GM18867 (cell line): ENCODE results near the gene MAGEA9.
"Not testable (repeated sequence)": the region's sequence is repeated elsewhere in the genome, so short reads cannot be mapped to it uniquely, and the experiment has no call there.

ENCODE experiments used
- ATAC-seq: cut with Tn5 transposase; IDR thresholded peaks from one replicate; pipeline ENCODE4 v1.9.1; 2021; ENCODE audit warnings: mild to moderate bottlenecking, moderate library complexity; ENCODE audit not compliant: unreplicated experiment

MAGEA9 gene

DNA sequence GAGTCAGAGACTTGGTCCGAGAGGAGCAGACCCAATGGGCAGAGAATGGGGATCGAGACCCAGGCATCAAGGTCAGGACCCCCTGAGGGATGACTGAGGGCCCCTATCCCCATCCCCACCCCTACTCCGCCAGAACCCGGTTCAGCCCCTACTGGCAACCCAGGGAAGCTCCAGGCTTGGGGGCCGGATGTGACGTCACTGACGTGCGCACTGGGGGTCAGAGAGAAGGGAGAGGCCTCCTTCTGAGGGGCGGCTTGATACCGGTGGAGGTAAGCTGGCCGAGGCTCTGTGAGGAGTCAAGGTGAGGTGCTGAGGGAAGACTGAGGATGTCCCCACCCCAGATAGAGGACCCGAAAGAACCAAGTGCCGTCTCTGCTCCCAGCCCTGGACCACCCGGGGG, at the start of gene MAGEA9:
Gene MAGEA9 (plus strand): TSS at position 204 of the 400 bp plus-strand sequence. CDS start 4,281 bp downstream, outside the sequence.
- ATAC-seq, result not testable (repeated sequence)

- not testable (repeated sequence) for ATAC-seq
Measured at GRCh38 chrX:149742269-149742668, 39.5 kb upstream of the MAGEA9 start.

GRCh38 chrX:149746390-149747007, 35.2 kb upstream of the MAGEA9 start:
- ATAC-seq, result not testable (repeated sequence)

- no peak for ATAC-seq
Measured at GRCh38 chrX:149757206-149758067, 24.3 kb upstream of the MAGEA9 start.

GRCh38 chrX:149758068-149758714, 23.5 kb upstream of the MAGEA9 start:
- no peak for ATAC-seq

DNA sequence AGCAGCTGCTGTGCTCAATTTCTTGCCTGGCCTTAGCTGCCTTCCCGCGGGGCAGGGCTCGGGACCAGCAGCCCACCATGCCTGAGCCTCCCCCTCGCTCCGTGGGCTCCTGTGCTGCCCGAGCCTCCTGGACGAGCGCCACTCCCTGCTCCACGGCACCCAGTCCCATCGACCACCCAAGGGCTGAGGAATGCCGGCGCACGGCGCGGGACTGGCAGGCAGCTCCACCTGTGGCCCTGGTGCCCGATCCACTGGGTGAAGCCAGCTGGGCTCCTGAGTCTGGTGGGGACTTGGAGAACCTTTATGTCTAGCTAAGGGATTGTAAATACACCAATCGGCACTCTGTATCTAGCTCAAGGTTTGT, 23.0 kb upstream of the MAGEA9 start:
- ATAC-seq, result not testable (repeated sequence)

DNA sequence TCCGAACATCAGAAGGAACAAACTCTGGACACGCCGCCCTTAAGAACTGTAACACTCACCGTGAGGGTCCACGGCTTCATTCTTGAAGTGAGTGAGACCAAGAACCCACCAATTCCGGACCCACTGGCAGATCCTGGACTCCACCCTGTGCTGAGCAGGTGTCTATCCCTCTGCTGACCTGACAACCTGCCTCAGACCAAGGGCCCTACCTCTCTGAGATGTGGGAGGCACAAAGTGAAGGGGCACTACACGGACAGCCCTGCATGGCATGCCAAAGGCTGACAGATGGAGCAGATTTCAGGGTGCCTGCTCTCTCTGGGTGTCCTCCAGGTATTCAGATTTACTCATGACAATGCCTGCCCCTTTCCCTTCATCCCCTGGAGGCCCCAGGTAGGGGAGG, 21.9 kb upstream of the MAGEA9 start:
- ATAC-seq, result no peak

DNA sequence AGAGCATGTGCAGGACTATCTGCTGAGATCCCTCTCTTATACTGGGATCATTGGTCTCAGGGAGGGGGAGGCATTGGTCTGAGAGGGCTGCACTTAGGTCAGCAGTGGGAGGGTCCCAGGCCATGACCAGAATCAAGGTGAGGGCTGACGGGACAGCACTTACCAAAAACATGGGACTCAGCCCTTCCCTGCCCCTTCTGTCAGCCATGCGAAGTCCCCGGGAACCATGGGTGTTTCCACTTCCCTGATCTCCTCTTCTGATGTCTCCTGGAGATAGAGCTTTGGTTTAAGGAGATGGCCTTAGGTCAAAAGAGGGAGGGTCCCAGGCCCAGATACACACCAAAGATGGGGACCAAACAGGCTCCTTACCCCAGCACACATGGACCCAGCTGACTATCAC, 20.8 kb upstream of the MAGEA9 start:
- ATAC-seq, result no peak

GRCh38 chrX:149761858-149762674, 19.7 kb upstream of the MAGEA9 start:
- not testable (repeated sequence) for ATAC-seq

DNA sequence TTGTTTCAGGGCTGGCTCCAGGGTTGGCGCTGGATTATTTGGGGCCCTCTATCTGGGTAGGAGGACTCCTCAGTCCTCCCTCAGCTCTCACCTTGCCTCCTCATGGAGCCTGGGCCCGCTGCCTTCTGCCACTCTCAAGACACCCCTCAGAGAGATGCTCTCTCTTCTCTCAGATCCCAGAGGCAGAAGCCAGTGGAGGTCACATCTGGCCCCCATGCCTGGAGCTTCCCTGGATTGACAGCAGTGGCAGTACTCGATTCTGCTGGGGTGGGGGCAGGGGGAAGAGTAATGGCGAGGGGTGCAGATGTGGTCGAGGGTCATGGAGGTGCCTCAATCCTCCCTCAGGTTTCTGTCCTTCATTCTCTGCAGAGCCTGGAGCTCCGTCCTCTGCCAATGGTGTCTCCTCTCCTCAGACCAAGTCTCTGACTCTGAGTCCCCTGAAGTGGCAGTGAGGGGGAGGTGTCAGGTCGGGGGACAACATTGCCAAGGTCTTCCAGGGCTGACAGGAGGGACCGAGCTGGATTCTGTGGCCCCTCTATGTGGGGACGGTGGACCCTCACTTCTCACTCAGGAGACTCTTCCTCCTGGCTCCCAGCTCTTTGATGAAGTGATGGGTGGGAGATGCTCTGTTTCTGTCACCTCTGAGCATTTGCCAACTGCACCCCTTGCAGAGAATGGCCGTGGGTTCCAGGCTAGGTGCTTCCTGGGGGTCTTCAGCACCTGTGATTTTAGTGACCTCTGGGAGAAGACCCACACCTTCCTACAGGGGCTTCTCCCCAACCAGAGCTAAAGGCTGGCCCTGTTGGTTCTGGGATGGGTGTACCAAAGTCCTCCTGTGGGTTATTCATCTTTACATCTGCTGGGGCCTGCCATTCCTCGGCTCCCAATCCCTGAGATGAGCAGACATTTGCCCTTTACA, 18.8 kb upstream of the MAGEA9 start:
- ATAC-seq, result no peak

GRCh38 chrX:149770344-149770743, 11.4 kb upstream of the MAGEA9 start:
- ATAC-seq, result not testable (repeated sequence)

DNA sequence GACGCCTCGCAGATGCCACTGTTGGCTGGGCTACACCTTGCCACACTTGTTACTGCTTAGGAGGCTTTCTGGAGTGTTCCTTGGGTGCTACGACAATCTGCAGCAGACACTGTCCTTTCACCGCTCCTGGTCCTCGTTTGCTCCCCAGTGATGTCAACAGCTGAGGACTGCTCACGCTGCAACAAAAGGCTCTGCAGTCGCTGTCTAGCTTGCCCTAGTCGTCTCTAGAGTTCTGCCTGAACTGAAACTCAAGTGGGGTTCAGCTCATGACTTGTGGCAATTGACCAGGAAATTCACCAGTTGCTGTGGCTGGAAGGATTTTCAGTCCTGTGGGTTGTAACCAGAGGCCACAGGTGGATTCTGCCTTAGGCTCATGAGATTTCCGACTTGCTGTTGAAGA, 8.7 kb upstream of the MAGEA9 start:
- ATAC-seq, result not testable (repeated sequence)

DNA sequence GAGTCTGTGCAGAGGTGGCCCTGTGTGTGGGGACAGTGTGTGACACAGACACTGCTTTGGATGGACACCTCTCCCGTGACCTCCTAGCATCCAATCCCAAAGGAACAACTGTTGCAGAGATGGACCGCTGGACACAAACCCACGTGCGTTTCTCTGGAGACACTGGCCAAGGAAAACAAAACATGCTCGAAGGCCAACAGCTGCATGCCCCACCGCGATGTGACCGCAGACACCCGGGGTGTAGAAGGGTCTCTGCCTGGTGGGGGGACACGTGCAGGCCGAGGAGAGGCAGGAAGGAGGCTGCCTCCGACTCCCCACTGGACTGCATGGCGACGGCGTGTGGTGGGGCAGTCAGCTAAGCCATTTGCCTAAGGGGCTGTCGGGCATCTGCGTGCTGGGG, 8.0 kb upstream of the MAGEA9 start, which contains the start of gene HSFX1:
Gene HSFX1 (plus strand): TSS at position 301 of the 400 bp plus-strand sequence. CDS start 614 bp downstream, outside the sequence.
- ATAC-seq, result not testable (repeated sequence)

GRCh38 chrX:149777999-149778398, 3.7 kb upstream of the MAGEA9 start:
- ATAC-seq, result not testable (repeated sequence)

- ATAC-seq, result peak; percentile 100
Measured at GRCh38 chrX:149795531-149795930, 13.8 kb downstream of the MAGEA9 start.

DNA sequence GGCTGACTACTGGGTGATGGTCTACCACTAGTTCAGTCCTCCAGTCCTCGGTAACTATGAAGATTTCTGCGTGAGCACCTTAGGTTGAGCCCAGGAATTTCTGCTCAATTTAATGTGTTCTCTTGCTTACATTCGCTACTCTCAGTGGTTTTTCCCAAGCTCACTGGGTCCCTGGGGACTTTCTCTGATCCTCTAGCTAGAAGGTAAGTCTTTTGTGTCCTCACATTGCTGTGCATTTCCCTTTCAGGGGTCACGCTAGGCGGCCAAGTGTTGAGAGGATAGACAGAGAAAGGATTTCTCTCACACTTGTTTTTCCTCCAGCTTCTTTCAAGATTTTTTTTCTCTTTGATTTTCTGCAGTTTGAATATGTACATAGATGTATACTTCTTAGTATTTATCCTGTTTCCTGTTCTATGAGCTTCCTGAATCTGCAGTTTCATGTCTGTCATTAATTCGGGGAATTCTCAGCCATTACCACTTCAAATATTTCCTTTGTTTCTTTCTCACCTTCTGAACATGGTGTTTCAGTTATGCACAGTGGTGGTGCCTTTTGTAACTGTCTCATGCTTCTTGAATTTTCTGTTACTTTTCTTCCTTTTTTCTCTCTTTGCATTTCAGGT, 17.5 kb downstream of the MAGEA9 start:
- ATAC-seq, result no peak

DNA sequence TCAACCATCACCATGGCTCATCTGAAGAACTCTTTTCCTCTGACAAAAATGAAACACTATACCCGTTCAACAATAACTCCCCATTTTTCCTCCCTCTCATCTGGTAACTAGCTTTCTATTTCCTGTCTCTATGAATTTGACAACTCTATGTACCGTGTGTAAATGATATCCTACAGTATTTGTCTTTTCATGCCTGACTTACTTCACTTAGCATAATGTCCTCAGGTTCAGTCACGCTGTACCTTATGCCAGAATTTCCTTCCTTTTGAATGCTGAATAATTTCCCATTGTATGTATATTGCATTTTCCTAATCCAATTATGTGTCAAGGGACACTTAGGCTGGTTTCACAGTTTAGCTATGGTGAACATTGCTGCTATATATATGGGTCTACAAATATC, 18.2 kb downstream of the MAGEA9 start:
- ATAC-seq, result no peak

- ATAC-seq, result no peak
Measured at GRCh38 chrX:149803458-149804062, 21.8 kb downstream of the MAGEA9 start.

DNA sequence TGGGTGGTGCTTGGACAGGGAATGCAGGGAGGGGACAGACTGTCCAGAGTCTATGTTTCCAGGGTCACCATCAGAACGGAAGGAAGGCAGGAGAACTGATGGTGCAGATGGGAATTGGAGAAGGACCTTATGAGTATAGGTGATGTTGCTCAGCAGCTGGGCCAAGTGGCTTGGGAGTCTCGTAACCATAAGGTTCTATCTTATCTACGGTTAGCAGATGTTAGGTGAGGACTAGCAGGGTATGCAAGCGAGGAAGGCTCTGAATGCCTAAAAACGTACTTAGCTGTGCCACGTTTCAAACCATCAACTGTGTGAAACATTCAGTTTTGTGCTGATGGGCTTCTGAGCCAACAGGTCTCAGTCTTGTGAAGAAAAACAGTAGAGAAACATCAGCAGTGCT, 22.4 kb downstream of the MAGEA9 start:
- no peak for ATAC-seq
